ENCODE results near the gene SCUBE2.

Gene SCUBE2

DNA sequence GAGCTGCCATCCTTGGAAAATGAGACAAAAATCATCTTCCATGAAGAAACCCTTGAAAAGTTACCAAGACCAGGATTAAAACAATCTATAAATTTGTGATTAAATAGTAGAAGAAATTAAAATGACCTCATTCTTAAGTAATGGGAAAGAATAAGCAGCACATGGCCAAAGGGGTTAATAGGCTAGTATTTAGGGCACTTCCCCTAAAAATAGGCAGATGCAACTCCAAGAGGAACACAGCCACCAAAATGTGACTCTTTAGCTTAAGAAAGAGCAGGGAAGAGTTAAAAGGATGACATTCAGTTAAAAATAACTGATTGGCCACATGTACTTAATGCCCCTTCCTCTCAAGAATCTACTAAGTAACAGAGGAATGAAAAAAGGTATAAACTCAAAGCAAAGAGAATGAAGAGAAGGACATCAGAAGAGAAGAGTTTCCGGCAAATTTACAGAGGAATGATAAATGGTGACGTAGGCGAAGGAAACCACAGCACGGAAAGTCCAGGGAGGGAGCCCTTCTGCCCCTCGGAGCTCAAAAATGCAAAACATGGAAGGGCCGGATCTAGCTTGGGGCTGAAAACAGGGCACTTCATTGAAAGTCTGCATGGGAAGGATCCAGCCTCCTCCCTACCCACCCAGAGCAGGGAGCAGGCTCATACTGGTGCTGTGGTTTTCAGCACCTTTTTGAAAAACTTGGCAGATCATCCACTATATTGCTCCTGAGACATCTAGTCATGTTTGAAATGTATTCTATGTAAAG lies 17.8 kb downstream of the SCUBE2 start:
- DNase-seq, result no peak

DNA sequence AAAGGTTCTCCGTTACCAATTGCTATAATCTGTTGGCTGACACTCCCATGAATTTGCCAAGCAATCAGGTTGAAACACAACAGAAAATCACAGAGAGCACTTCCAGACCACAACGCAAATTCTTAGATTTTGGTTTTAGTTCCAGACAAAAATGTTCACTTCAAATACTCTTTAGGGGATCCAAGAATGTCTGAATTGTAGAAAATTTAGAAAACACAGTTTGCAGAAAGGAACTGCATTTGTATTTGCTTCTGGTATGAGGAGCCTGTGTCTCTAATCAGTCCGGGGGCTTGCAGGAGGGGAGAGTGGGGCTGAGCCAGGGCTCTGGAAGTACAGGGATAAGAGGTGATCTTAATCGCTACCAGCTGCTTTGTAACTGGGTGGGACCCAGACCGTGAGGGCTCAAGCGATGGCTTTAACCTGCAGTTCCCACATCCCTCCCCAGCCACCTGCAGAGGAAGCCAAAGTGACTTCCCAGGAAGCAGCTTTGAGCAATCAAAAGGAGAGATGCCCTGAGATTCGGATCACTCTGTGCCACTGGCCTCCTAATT lies 18.7 kb downstream of the SCUBE2 start:
- no peak for DNase-seq

DNA sequence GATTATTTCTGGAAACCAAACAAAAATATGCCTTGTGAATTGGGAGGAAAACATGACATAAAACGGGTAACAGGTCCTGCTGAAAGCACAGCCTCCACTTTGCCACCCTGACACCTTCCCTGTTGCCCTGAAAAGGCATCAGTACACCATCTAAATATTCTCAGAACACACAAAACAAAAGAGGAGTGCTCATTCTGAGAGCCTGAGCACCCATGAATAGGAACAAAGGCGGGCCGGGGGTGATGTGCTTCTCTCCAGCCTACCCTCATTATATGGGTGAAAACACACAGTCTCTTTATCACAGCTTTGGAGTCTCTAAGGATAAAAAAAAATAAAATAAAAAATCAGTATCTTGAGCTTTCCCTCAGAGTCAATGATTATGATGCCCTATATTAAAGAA lies 19.7 kb downstream of the SCUBE2 start:
- peak; percentile 39 for DNase-seq

DNA sequence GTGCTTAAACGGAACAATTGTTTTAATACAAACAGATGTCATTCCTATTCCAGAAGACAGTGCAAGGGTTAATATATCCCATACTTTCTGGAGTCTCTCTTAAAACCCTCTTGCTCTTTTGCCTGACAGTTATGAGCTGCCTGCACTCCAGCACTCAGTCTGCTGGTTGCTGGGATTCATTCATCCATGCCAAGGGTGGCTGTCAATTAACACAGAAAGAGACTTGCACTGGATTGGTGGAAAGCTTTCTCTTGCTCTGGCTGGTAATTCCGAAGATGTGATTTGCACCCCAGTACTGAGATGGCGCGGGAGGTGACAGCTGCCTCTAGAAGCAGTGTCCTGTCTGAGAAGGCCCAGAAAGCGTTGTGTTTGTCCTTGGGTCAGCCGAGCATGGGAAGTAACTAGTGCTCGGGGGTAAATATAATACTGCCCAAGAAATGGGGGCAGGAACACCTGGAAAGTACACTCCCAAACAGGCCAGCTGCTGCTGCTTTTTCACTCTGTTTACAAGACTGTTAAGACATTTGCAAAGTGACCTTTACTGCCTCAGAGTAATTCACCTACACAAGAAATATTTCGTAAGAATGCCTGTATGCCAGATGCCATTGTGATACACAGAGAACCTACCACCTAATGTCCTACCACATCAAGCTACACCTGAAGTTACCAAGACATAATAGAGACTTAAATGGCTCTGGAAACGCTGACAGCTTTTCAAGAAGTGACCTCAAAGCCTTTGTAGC lies 20.5 kb downstream of the SCUBE2 start:
- DNase-seq, result no peak

DNA sequence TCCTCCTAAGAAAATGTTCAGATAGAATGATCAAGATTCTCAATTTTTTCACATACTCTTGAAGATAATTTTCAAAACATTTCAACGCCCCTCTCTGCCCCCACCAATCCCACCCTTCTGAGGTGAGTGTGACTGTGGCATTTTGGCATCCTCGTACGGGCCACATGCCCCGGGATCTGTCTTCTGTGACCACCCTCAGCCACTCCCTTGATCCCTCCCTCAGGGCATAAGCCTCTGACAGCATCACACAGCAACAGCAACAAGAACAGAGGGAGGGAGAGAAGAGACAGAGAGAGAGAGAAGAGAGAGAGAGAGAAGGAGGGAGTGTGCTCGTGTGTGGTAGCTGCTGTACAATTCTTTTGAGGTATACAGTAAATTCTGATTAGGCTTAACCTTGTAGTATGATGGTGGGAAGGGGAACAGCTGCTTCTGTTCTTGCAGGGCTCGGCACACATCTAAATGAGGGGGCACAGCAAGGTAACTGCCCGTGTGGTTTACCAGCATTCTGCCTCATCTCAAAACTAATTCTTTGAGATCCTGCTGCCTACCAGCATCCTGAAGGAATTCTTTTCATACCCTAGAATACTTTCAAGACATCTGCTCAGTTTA lies 21.4 kb downstream of the SCUBE2 start:
- no peak for DNase-seq

DNA sequence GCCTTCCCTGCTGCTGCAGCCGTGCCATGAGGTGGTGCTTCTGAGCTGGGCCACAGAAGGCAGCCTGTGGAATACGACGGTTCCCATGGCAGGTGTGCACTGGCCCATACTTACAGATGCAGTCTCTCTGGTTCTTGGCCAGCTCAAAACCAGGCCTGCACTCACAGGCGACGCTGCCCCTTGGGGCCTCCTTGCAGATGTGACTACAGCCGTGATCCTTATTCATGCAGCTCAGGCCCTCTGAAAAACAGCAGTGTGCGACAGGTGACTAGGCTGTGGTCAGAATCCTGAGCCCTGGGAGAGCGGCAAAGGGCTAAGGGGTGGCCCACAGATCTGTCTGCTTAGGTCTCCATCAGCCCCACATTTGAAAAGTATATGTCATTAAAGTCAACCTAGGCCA lies 22.1 kb downstream of the SCUBE2 start:
- no peak for DNase-seq

DNA sequence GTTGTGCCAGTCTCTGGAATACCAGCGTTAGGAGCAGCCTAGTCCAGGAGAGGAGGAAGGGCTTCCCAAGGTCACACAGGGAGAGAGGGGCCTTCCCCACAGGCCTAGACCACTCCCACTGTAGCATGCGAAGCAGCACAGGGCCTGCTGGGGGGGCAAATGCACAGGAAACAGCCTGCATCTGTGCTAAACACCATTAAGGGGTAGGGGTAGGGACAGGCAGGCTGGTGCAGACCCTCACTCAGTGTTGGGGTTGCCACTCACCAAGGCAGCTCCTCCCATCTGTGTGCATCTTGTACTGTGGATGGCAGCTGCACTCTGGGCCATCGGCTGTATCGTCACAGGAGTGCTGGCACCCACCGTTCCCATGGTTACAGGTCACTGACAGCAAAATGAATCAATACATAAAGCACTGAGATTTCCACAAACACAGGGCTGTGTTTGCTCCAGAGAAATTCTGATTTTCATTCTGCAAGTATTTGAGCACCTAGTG lies 24.9 kb downstream of the SCUBE2 start:
- DNase-seq, result no peak

DNA sequence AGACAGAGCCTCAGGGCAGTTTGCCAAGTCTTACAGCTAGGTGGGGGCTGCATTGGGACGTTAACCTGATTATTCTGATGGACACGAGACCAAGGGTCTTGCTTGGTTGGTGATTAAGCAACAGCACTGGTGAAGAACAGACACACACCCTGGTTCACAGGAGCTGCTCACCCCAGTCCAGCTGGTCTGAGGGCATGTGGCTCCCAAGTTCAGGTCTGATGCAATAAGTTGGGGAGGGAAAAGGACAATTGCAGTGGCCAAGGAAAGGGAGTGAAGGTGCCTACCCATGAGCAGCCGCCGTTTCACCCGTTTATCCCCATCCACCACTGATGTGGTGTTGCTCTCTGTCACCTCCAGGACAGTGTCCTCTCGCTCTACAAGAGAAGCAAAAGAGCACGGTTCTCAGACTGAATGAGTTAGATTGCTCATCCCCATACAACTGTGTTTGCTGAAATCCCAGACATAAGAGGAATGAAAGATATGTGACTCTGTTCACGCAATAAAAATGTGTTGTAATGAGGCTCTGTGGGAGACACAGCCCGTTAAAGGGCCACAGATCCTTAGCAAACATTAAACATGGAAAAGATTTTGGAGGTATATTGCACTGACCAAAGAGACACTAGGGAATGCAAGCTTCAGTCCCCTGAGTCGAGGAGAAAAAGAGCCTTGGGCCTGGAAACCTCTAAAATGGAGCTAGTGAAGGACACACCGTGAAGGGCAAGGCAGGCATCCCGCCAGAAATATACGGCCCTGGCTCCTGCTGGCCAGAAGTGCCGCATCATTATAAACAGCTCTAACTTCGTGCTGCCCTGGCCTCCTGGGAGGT lies 25.6 kb downstream of the SCUBE2 start:
- no peak for DNase-seq

DNA sequence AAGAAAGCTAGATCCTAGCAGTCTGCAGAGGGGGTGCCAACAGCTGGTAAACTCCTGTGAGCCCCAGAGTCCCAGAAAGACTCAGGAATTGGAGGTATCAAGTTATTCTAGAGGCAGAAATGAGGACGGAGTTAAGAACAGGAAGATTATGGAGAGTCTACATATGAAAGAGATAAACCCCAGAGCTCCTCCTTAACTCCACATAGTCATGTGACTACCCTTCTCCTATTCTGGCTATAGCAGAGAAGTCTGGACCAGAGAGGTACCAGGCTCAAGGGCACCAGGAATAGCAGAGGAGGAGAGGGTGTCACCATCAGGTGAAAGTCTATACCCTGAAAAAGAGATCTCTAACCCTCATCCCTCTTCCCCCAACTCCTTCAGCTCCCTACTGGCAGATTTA lies 29.6 kb downstream of the SCUBE2 start:
- DNase-seq, result no peak

DNA sequence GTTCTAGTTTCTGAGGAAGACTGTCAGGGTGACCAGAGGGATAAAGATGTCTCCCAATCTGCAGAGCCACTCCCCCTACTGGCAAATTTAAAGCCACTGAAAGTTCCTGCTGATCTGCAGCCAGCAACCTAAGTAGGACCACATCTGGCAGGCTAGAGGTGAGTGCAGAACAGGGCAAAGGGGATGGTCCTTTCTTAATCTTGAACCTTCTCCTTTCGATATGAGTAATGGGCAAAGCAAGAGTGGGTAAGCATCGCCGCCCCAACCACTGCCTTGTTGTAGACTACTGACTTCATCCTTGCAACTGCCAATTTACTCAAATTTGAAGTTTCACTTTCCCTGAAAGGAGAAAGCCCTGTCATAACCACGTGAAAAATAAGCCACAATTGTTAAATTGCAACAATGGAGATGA lies 30.7 kb downstream of the SCUBE2 start:
- DNase-seq, result peak; percentile 95

DNA sequence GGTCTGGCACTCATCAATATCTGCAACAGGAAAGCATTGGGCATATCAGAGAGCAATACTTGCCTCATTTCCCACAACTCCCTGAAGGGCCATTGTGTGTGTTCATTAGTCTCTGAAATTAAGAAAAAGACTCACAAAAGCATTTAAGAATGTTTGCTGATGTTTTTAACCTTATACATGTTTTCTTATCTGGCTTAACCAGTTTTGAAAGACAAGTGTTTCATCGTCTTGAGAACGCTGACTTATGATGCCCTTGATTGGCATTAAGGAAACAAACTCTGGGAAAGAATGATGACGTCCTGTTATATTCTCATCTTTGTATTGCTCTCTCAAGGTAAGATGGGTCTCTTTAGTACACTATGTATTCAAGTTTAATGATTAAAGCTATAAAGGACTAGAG lies 32.0 kb downstream of the SCUBE2 start:
- DNase-seq, result no peak

DNA sequence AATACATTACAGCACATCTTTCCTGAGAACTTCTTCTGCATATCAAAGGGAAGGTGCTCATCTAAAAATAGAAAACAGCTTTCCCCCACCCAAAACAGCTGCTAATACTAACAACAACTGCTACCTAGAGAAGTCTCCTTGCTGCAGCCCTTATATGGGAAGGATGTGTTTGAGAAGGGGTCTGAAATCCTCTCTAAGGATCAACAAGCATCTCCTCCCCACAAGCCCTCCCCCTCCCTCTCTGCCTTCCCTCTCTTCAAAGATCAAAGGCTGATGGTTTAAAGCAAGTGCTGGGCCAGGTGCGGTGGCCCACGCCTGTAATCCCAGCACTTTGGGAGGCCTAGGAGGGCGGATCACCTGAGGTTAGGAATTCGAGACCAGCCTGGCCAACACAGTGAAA lies 33.5 kb downstream of the SCUBE2 start:
- DNase-seq, result no peak

DNA sequence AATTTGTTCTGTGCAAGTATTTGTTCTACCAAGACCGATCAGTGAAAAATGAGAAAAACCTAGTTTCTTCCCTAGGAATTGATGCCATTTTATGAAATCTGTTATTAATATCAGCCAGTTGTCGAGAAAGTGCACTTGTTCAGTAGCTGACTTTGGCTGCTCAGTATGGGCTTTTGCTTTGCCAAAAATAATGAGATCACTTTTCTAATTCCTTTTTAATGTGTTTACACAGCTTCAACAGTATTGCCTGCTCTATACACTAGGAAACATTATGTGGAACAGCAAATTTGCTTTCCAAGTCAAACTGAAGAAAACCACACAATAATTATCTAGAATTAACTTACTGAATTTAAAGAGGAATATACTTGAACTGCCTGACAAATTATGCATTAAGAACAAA lies 34.4 kb downstream of the SCUBE2 start:
- DNase-seq, result no peak

DNA sequence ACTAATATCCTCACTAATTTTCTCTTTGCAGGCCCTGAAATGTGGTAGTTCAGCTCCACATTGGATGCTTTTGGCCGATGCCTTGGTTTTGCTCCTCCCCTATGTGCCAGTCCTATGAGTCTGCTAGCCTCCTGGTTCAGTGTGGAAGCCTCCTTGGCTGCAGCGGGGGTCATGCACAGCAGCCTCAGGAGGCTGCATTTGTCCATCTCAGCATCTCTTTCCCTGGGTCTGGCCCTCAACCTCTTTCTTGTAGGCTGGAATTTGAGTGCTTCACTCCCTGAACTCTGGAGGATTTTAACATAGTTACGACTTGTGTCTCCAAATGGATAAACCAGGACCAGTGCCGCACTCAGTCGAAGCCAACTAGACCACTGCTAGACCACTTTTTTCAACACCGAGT lies 34.9 kb downstream of the SCUBE2 start:
- DNase-seq, result no peak

DNA sequence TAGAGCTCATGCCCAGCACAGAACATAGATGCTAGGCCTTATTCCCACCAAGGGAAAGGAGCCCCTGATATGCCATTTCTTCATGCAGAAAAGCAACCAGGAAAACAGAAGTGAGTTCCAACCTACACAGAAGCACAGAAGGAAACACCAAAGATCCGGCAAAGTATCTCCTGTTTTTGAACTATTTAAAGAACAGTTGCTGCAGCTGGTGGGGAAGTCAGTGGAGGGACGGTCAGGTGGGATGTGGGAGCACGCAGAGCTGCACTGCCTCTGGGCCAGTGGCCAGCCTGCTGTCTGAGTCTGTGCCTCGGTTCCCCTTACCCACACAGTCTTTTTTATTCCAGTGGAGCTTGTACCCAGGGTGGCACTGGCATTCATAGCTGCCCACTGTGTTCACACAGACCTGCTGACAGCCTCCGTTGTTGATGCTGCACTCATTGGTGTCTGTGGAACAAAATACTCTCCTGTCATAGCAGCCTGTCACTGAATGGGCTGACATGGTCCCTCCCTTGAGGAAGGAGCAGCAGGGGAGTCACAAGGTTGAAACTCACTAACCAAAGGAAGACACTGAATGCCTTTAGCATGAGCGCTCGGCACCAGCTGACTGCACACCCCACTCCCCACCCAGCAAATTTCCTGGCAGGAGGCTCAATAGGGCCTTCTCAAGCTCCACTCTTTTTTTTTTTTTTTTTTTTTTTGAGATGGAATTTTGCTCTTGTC lies 37.9 kb downstream of the SCUBE2 start:
- no peak for DNase-seq

DNA sequence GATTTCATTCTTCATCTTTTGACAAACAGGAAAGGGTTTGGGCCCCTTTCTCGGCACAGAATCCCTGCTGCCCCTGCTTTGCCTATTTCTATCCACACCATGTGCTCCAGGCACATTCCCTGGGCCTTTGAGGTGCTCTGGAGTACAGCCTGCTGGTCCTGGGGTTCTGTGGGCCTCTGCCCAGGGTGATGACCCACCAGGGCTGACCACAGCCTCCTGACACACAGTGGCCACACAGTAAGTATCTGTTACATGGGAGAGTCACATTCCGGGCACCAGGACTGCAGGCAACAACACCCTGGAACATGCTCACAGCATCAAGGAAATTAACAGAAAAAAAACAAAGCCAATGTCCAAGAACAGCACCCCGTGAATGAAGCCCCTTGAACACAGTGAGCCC lies 39.1 kb downstream of the SCUBE2 start:
- DNase-seq, result no peak

DNA sequence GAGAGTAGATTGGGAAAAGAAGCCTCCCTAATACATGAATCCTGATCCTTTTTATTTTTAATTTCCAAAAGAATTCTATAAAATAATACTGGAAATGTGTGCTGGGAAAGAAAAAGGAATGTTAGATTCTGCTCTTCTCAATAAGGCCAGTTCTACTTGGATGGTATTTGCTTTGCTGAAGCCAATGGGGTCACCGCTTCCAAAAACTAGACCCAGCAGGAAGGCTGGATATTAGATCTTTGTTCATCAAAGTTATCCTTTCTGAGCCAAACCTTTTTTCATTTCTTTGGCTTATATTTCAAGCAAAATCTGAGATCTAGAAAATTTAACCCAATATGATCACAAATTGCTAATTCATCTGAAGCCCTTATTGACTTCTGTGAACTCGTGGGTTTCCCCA lies 41.4 kb downstream of the SCUBE2 start:
- DNase-seq, result no peak

DNA sequence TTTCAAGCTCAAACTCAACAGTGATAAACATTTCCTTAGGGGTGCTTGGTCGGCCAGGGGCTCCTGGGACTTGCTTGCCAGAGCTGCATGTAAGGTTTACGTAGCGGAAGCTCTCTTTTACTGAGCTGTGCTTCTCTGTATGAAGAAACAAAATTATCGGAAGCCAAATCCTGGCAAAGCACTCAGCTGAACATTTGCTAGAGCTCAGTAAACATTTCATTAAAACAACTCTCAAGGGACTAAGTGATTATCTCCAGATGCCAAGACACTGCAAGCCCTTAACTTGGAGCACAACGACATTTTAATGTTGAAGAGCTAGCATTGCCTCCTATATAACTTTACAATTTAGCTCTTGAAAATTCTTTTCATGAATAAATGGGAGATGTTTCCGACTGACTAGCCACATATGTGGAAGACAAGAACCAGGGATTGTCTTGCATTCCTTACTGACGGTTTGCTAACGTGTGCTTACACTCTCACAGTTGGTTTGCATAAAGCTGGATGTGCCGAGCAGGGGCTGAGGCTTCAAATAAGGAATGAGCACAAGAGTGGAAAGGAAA lies 43.4 kb downstream of the SCUBE2 start:
- DNase-seq, result no peak

DNA sequence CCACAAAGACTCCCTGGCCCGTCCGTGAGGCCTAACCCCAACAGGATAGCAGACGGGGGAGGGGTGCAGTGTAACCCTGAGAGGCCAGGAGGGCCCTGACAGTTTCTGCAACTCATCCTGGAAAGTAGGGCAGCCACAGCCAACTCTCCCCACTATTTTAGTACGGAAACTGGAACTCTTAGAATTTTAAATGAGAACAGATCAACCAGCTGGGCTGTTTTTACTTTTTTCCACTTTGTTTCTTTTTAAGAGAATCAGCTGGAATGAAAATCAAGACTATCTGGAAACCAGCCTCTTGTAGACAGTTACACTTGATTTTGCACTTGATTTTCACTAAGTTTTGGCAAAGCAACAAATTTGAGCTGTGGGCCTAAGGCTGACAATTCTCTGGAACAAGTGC lies 44.9 kb downstream of the SCUBE2 start:
- DNase-seq, result no peak

DNA sequence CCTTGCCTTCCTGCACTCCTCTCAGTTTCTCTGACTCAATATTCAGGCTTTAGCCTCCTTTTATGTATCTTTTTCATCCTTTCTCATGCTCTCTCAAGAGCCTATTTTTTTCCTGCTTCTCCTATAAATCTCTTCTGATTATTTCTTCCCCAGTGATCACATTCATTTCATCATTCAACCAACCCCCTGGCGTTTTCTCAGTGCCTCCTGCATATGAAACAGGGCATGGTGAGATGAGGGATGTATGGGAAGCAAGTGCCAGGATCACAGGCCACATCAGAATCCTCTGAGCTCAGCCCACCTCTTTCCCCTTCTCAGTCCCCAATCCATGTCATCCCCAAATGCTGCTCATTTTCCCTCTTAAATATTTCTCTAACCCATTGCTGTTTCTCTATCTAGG lies 48.9 kb downstream of the SCUBE2 start:
- DNase-seq, result no peak

DNA sequence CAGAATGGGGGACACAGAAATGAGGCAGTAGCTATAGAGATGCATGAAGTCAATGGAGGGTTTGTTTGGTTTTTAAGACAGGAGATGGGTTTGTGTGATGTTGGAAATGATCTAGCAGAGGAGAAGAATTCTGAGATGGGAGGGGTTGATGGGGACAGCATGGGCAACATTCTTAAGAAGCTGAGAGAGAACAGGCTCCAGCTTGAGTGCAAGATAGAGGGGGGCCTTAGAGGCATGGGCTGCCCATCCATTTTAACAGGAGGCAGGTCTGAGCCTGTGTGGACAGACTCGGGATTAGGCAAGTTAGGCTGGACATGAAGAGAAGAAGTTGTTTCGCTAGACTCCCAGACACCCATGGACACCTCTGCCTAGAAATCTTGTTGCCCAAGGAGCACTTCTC lies 49.7 kb downstream of the SCUBE2 start:
- no peak for DNase-seq

DNA sequence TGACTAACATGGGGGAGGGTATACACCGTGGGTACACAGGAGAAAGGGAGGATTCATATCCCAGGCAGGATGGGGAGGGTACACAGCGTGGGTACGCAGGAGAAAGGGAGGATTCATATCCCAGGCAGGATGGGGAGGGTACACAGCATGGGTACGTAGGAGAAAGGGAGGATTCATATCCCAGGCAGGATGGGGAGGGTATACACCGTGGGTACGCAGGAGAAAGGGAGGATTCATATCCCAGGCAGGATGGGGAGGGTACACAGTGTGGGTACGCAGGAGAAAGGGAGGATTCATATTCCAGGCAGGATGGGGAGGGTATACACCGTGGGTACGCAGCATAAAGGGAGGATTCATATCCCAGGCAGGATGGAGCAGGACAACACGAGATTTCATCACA lies 51.0 kb downstream of the SCUBE2 start:
- DNase-seq, result no peak

Measured in activated CD4-positive, alpha-beta T cell treated with anti-CD3 and anti-CD28 coated beads, Interleukin-2, Interleukin-6, amounts not matched to agents 100 ng/mL and 50 ng/mL, durations not matched to agents 16 hours and 8 hours (primary cell).